Measurements from ENCODE around the gene EMCN. TPM values are rescaled to one million over a fixed set of nuclear protein-coding genes. Genes with fewer than 3 reads are reported as not detected.

Gene EMCN
- total RNA-seq, 2 donors from 2014 or later, result not detected

DNA sequence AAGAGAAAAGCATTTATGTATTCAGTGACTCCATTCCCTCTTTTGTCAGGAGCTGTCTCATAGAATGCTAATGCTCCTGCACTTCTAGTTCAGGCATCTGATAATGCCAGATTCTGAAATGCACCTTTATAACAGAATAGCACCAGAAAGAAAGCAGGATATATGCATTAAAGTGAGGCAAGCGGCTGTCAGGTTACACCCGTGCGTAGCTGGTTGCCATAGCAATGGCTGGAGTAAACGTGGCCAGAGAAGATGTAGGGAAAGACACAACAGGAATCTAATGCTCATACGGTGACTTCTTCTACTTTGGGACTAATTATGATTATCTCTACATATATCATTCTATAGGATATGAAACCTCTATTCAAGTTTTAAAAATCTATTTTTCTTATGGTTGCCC, 5.9 kb downstream of the EMCN start:
- DNase-seq (ENCODE audit: low spot score), result no peak
- Mint-ChIP-seq H3K36me3 (no peaks in the 10 kb centered on the region), H3K9me3 (no peaks in the 10 kb centered on the region), H3K4me1 (ENCODE audit: low read depth in 2 of 2) (peaks cover 0 to 8% of the 10 kb centered on the region in 2 donors), H3K4me3 (no peak overlapping the region), H3K27me3 (peaks cover 4 to 13% of the 10 kb centered on the region in 2 donors), H3K27ac (no peak overlapping the region)
- ATAC-seq, result no peak

DNA sequence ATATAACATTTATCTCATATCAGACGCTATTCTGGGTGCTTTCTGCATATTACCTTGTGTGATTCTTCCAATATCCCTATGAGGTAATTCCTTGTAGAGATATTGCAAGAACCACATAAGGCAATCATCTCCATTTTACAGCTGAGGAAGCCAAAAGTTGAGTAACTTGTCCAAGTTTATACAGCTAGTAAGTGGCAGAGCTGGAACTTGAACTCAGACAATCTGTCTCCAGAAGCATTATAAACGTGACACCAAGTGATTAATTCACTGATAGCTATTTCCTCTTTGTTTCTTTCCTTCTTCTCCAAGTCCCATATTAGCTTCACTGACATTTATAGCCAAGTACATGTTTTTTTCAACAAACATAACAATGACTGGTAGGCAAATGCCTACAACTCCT, 7.3 kb downstream of the EMCN start:
- ATAC-seq, result no peak
- peaks cover 0 to 8% of the 10 kb centered on the region in 2 donors for H3K4me1 Mint-ChIP-seq (ENCODE audit: low read depth in 2 of 2)
- no peak overlapping the region for H3K27ac Mint-ChIP-seq
- H3K9me3 Mint-ChIP-seq, result no peaks in the 10 kb centered on the region
- DNase-seq (ENCODE audit: low spot score), result no peak
- no peak overlapping the region for H3K4me3 Mint-ChIP-seq
- H3K27me3 Mint-ChIP-seq, result peaks cover 4 to 13% of the 10 kb centered on the region in 2 donors
- no peaks in the 10 kb centered on the region for H3K36me3 Mint-ChIP-seq

DNA sequence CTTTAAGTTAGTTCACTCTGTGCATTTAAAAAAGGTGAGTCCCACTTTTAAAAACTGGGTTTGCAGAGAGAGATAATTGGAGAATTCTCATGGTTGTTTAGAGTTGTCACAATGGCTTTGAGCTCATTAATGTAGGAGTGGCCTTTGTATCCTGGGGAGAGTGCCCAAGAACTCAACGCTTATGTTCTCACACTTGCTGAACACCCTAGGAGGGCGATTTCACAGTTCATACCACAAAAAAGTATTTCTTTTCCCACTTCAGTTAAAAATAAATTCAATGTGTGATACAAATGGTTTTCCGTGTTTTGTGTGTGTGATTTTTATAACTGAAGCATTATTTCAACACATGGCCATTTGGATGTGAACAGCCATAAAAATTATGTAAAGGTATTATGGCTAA, 8.4 kb downstream of the EMCN start:
- Mint-ChIP-seq H3K4me3 (no peak overlapping the region), H3K27ac (no peak overlapping the region), H3K9me3 (no peaks in the 10 kb centered on the region), H3K36me3 (no peaks in the 10 kb centered on the region), H3K4me1 (ENCODE audit: low read depth in 2 of 2) (peaks cover 0 to 8% of the 10 kb centered on the region in 2 donors), H3K27me3 (peaks cover 4 to 5% of the 10 kb centered on the region in 2 donors)
- DNase-seq (ENCODE audit: low spot score), result no peak
- ATAC-seq, result peak in 1 of 2 donors; percentile 67

DNA sequence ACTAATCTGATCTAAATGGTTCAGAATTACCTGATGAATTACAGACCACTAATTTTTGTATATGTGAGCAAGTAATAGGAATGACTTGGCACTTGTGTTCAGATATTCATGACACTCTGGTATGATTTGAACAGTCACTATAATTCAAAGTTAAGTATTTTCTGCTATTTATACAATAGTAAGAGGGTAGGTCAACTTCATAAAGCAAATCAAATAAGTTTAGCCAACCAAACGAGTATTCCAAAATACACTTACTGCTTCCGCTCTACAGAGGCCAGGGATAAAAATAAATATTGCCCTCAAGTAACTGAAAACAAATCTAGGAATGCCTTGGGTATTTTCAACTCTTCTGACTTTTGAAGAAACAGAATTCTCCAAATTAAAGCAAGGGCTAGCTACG, 9.1 kb downstream of the EMCN start:
- no peaks in the 10 kb centered on the region for H3K36me3 Mint-ChIP-seq
- ATAC-seq, result no peak
- no peak overlapping the region for H3K4me3 Mint-ChIP-seq
- DNase-seq (ENCODE audit: low spot score), result no peak
- no peak overlapping the region for H3K27ac Mint-ChIP-seq
- H3K9me3 Mint-ChIP-seq, result no peaks in the 10 kb centered on the region
- H3K4me1 Mint-ChIP-seq (ENCODE audit: low read depth in 2 of 2), result peaks cover 0 to 8% of the 10 kb centered on the region in 2 donors
- H3K27me3 Mint-ChIP-seq, result no peaks in the 10 kb centered on the region

DNA sequence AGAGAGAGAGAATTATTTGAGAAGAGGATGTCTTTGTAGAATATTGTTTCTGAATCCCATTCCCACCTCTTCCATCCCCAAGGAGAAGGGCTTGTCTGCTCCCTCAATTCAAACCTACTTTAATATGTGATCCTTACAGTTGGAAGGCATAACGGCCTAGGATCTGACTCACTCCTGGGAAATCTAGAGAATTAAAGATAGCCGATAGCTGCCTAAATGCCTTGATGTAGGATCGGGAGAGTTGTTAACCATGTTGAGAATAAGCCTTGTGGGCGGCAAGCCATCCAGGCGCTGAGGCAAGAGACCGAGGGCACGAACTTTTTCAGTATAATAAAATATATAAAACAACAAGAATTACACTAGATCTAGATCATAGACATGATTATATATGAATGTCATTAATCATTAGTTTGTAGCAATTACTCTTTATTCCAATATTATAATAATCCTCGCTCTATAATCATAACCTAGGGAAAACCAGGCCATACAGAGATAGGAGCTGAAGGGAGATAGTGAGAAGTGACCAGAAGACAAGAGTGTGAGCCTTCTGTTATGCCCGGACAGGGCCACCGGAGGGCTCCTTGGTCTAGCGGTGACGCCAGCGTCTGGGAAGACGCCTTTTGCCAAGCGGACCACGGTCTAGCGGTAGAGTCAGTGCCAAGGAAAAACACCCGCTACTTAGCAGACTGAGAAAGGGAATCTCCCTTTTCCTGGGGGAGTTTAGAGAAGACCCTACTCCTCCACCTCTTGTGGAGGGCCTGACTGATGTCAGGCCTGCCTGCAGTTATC, 13.5 kb downstream of the EMCN start:
- H3K36me3 Mint-ChIP-seq, result no peaks in the 10 kb centered on the region
- H3K27ac Mint-ChIP-seq, result no peak overlapping the region
- ATAC-seq, result no peak
- H3K27me3 Mint-ChIP-seq, result no peaks in the 10 kb centered on the region
- H3K9me3 Mint-ChIP-seq, result no peaks in the 10 kb centered on the region
- no peak for DNase-seq (ENCODE audit: low spot score)
- H3K4me1 Mint-ChIP-seq (ENCODE audit: low read depth in 2 of 2), result peaks cover 0 to 3% of the 10 kb centered on the region in 2 donors
- no peak overlapping the region for H3K4me3 Mint-ChIP-seq

DNA sequence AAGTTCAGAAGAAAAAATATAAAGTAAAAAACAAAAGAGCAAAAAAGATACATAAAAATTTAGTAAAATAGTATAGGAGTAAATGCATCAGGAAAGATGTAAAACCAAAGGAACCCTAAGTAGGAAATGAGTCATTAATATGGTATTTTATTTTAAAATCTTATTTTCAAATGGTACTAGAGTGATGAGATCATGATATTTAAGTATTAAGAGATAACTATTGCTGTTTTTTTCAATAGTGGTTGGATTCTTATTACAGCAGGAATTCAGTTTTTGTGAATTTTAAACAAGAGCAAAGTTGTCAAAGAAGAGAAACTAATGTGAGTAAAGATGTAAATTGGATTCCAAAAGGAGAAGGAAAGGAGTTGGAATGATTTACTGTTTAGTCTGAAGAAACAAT, 20.0 kb downstream of the EMCN start:
- no peak for ATAC-seq
- no peaks in the 10 kb centered on the region for H3K4me1 Mint-ChIP-seq (ENCODE audit: low read depth in 2 of 2)
- H3K27me3 Mint-ChIP-seq, result no peaks in the 10 kb centered on the region
- no peak for DNase-seq (ENCODE audit: low spot score)
- no peak overlapping the region for H3K4me3 Mint-ChIP-seq
- H3K36me3 Mint-ChIP-seq, result no peaks in the 10 kb centered on the region
- peaks cover 2% of the 10 kb centered on the region for H3K9me3 Mint-ChIP-seq
- H3K27ac Mint-ChIP-seq, result no peak overlapping the region

DNA sequence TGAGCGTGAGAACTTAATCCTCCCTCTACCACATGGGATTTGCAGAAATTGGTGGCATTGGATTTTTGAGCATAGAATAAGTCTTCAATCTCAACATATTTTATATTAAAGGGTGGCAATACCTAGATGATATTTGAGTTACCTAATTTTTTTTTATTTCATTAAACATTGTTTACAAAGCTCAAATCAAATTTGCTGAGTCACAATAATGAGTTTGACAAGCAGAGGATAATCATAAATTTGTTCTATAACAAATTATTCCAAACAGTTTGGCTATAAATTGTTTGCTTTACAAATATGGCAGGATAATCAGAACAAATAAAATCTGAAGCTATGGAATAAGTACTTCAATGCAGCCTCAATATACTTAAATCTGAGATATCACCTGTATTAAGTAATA, 22.7 kb downstream of the EMCN start:
- Mint-ChIP-seq H3K36me3 (no peaks in the 10 kb centered on the region), H3K9me3 (peaks cover 7% of the 10 kb centered on the region), H3K27ac (no peak overlapping the region), H3K27me3 (no peaks in the 10 kb centered on the region), H3K4me3 (no peak overlapping the region), H3K4me1 (ENCODE audit: low read depth in 2 of 2) (no peaks in the 10 kb centered on the region)
- no peak for ATAC-seq
- DNase-seq (ENCODE audit: low spot score), result no peak

DNA sequence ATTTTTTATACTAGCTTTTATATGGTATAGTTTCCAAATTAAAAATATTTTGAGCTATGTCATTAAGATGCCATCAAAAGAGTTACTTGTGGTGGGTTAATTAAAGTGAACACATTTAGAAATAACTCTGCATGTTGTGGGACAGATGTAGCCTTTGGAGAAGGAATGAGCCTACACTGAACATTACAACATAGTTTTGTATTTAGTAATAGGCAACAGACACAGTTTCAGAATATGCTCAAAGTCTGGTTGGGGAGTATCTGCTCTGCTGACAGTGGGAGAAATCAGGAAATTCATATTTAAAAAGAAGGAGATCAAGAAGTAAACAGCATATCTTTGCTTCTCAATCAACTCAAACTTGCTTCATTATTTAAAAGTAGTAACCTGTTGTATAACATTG, 23.7 kb downstream of the EMCN start:
- Mint-ChIP-seq H3K4me1 (ENCODE audit: low read depth in 2 of 2) (no peaks in the 10 kb centered on the region), H3K27ac (no peak overlapping the region), H3K4me3 (no peak overlapping the region), H3K27me3 (no peaks in the 10 kb centered on the region), H3K36me3 (no peaks in the 10 kb centered on the region), H3K9me3 (peaks cover 7% of the 10 kb centered on the region)
- ATAC-seq, result no peak
- no peak for DNase-seq (ENCODE audit: low spot score)

DNA sequence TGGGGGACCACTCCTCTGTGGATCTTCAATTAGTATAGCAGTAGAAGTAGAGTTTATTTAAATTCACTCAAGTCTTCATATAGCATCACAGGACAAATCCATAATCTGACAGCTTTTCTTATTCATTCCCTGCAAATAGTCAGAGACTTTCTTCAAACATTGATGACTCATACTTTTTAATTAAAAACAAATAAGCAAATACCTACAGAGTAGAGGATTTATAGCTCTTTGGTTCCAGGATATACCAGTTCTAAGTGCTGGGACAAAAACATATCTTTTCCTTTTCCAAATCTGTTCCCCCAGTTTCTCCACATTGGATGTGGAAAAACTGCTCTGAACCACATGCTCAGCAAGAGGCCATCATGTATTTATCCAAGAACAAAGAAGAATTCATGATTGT, 24.1 kb downstream of the EMCN start:
- no peak overlapping the region for H3K4me3 Mint-ChIP-seq
- ATAC-seq (no peak), DNase-seq (ENCODE audit: low spot score) (no peak)
- no peak overlapping the region for H3K27ac Mint-ChIP-seq
- H3K36me3 Mint-ChIP-seq, result no peaks in the 10 kb centered on the region
- no peaks in the 10 kb centered on the region for H3K27me3 Mint-ChIP-seq
- H3K9me3 Mint-ChIP-seq, result peaks cover 7% of the 10 kb centered on the region
- H3K4me1 Mint-ChIP-seq (ENCODE audit: low read depth in 2 of 2), result no peaks in the 10 kb centered on the region

DNA sequence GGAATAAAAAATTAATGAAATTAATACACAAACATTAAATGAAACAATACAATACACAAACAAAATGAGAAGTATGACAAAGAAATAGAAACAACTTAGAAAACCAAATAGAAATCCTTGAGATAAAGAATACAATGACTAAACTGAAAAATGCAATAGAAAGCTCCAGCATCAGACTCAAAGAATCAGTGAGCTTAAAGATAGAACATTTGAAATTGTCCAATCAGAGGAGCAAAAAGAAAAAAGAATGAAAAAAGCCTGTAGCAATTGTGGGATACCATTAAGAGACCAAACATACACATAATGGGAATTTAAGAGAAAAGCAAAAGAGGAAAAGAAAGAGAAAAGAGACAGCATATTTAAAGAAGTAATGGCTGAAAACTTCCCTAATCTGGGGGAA, 25.7 kb downstream of the EMCN start:
- DNase-seq (ENCODE audit: low spot score) (no peak), ATAC-seq (no peak)
- Mint-ChIP-seq H3K27me3 (no peaks in the 10 kb centered on the region), H3K9me3 (peaks cover 7% of the 10 kb centered on the region), H3K27ac (no peak overlapping the region), H3K36me3 (no peaks in the 10 kb centered on the region), H3K4me3 (no peak overlapping the region), H3K4me1 (ENCODE audit: low read depth in 2 of 2) (no peaks in the 10 kb centered on the region)

DNA sequence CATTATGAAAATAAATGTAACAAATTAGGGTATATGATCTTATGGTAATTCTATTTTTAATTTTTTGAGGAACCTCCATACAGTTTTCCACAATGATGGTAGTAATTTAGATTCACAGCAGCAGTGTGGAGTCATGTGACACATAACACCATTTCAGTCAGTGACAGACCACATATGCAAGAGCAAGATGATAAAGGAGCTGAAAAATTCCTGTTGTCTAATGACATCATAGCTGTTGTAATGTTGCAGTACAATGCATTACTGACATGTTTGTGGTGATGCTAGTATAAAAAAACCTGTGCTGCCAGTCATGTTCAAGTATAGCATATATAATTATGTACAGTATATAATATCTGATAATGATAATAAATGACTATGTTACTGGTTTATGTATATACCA, 28.5 kb downstream of the EMCN start:
- Mint-ChIP-seq H3K27me3 (no peaks in the 10 kb centered on the region), H3K36me3 (no peaks in the 10 kb centered on the region), H3K27ac (no peak overlapping the region), H3K9me3 (peaks cover 7% of the 10 kb centered on the region), H3K4me1 (ENCODE audit: low read depth in 2 of 2) (no peaks in the 10 kb centered on the region), H3K4me3 (no peak overlapping the region)
- ATAC-seq (no peak), DNase-seq (ENCODE audit: low spot score) (no peak)

DNA sequence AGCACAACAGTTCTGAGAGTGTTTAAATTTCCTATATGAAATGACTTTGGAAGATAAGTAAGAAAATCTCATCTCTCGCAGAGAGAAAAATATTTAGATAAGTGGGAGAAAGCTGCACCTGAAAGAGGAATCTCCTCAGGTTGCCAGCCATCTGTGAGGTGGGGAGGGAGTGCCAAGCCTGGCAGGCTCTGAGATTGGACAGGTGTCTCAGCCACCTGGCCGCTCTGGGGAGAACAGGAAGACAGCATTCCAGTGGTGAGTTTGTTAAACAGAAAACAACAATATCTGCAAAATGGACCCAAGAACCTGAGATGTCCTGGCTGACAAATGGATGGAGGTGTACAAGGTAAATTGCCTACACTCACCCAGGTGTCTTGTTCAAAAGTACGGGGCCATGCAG, 31.3 kb downstream of the EMCN start:
- ATAC-seq (no peak), DNase-seq (ENCODE audit: low spot score) (no peak)
- H3K4me3 Mint-ChIP-seq, result no peak overlapping the region
- H3K27me3 Mint-ChIP-seq, result peaks cover 0 to 2% of the 10 kb centered on the region in 2 donors
- H3K9me3 Mint-ChIP-seq, result no peaks in the 10 kb centered on the region
- H3K36me3 Mint-ChIP-seq, result no peaks in the 10 kb centered on the region
- H3K4me1 Mint-ChIP-seq (ENCODE audit: low read depth in 2 of 2), result no peaks in the 10 kb centered on the region
- no peak overlapping the region for H3K27ac Mint-ChIP-seq

DNA sequence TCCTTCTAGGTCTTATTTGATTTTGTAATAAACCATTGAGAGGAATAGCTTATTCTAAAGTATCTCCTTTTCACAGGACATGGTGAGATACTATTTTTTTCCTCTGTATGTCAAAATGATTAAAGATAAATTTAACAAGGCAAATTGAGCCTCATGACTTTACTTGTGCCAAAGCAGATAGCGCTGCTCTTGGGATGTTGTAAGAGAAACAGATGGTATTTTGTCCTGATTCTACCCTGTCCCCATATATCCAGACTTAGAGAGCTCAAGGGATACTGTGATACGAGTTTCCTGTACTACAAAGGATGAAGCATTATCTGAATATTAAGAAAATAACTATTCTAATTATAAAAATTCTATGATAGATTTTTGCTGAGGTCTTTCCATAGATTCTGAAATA, 34.0 kb downstream of the EMCN start:
- ATAC-seq, result no peak
- Mint-ChIP-seq H3K4me1 (ENCODE audit: low read depth in 2 of 2) (no peaks in the 10 kb centered on the region), H3K27me3 (peaks cover 0 to 2% of the 10 kb centered on the region in 2 donors), H3K27ac (no peak overlapping the region), H3K9me3 (no peaks in the 10 kb centered on the region), H3K36me3 (no peaks in the 10 kb centered on the region), H3K4me3 (no peak overlapping the region)
- DNase-seq (ENCODE audit: low spot score), result no peak

DNA sequence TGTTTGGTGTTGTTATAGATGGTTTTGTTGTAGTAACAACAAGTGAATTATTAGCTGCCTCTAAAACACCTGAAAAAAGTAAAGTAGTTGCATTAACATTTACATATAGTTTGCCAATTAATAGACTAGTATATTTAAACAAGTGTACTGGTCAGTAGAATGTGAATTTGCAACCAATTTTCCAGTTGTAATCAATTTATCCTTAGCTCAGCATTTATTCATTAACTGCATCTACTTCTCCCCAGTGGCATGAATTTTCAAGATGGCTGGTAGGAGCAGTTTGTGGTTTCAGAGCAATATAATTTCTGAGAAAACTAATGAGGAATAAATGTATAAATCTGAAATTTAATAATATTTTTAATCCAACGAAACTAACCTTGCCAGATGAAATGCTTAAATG, 37.9 kb downstream of the EMCN start:
- no peak overlapping the region for H3K27ac Mint-ChIP-seq
- no peak for ATAC-seq
- no peaks in the 10 kb centered on the region for H3K36me3 Mint-ChIP-seq
- no peaks in the 10 kb centered on the region for H3K4me1 Mint-ChIP-seq (ENCODE audit: low read depth in 2 of 2)
- no peak overlapping the region for H3K4me3 Mint-ChIP-seq
- H3K27me3 Mint-ChIP-seq, result peaks cover 0 to 2% of the 10 kb centered on the region in 2 donors
- no peak for DNase-seq (ENCODE audit: low spot score)
- H3K9me3 Mint-ChIP-seq, result no peaks in the 10 kb centered on the region

DNA sequence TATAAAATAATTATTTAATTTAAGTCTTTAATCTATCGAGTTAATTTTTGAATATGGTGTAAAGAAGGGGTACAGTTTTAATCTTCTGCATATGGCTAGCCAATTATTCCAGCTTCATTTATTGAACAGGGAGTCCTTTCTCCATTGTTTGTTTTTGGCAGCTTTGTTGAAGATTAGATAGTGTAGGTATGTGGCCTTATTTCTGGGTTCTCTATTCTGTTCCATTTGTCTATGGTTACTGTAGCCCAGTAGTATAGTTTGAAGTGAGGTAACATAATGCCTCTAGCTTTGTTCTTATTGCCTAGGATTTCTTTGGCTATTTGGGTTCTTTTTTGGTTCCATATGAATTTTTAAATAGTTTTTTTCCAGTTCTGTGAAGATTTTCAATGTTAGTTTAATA, 48.3 kb downstream of the EMCN start:
- no peaks in the 10 kb centered on the region for H3K4me1 Mint-ChIP-seq (ENCODE audit: low read depth in 2 of 2)
- peaks cover 3% of the 10 kb centered on the region for H3K9me3 Mint-ChIP-seq
- no peak overlapping the region for H3K4me3 Mint-ChIP-seq
- no peaks in the 10 kb centered on the region for H3K36me3 Mint-ChIP-seq
- H3K27ac Mint-ChIP-seq, result no peak overlapping the region
- ATAC-seq (no peak), DNase-seq (ENCODE audit: low spot score) (no peak)
- peaks cover 0 to 2% of the 10 kb centered on the region in 2 donors for H3K27me3 Mint-ChIP-seq

Measured in natural killer cell treated with Interleukin-12 subunit alpha and Interleukin-12 subunit beta and Interleukin-15 and Interleukin-18, amount 100 ng/mL, for 72 hours (primary cell).